Esophagus muscularis mucosa (tissue), 4 donors: Measurements from ENCODE around the gene CASTOR2. TPM values are rescaled to one million over a fixed set of nuclear protein-coding genes. Genes with fewer than 3 reads are reported as not detected.
"Not testable (repeated sequence)": the region's sequence is repeated elsewhere in the genome, so short reads cannot be mapped to it uniquely, and the experiment has no call there.

Experiments used
- DNase-seq: peaks from one replicate; pipeline ENCODE4 v3.0.0-alpha.2; 2017; ENCODE audit errors: extremely low spot score
- H3K27ac ChIP-seq, 4 donors: fragments of 200-600 bp; sonication (generic); replicated peaks in 1 of 4; 1 replicate in 3 of 4; 2 replicates in 1 of 4; pipeline ENCODE4 v1.5.1; 2016 to 2019; ENCODE audit warnings: mild to moderate bottlenecking in 1 of 4
- H3K27me3 ChIP-seq, 4 donors: fragments of 200-600 bp; sonication (generic); one replicate each; pipeline versions ENCODE4 v1.5.1 to v1.6.0; 2016 to 2019
- H3K36me3 ChIP-seq, 4 donors: fragments of 200-600 bp; sonication (generic); one replicate each; pipeline ENCODE4 v1.5.1; 2016 to 2019
- H3K4me1 ChIP-seq, 4 donors: fragments of 200-600 bp; sonication (generic); one replicate each; pipeline ENCODE4 v1.5.1; 2016 to 2019
- H3K4me3 ChIP-seq, 4 donors: fragments of 200-600 bp; sonication (generic); 1 replicate in 2 of 4; 2 replicates in 2 of 4; pipeline ENCODE4 v1.5.1; 2016 to 2019; ENCODE audit warnings: mild to moderate bottlenecking in 4 of 4, moderate library complexity in 1 of 4
- H3K9me3 ChIP-seq, 4 donors: fragments of 200-600 bp; sonication (generic); 1 replicate in 3 of 4; 2 replicates in 1 of 4; pipeline ENCODE4 v1.5.1; 2016 to 2019
- EP300 ChIP-seq: sonication (generic); formaldehyde crosslinking; IDR thresholded peaks from one replicate; pipeline ENCODE4 v1.6.1; 2017; ENCODE audit warnings: antibody characterized with exemption
- POLR2A ChIP-seq: fragments of 450-650 bp; IDR thresholded peaks from one replicate; pipeline ENCODE4 v1.6.1; 2017; ENCODE audit warnings: antibody characterized with exemption, moderate library complexity, mild to moderate bottlenecking, low read depth
- POLR2AphosphoS5 ChIP-seq, 2 donors: sonication (generic); formaldehyde crosslinking; IDR thresholded peaks; one replicate each; pipeline ENCODE4 v1.6.1; 2017; ENCODE audit warnings: antibody characterized with exemption in 2 of 2
- WGBS: methylation state at CpG from one replicate; pipeline ENCODE4 v1.1.5; 2018; 5-methylcytosine and 5-hydroxymethylcytosine counted together
- intact Hi-C: fragments of 100-400 bp; cut with DNase I; formaldehyde crosslinking; loops from one replicate; pipeline ENCODE4 v1.15.1; 2023
- total RNA-seq, 4 donors: library from RNA; depleted of rRNA; stranded (reverse); fragments of >200 nt; gene quantifications; one replicate each; pipeline versions ENCODE4 v1.1.0 to v1.2.1, GENCODE V29; 2016
- TF ChIP-seq, protein P1 (sequence below), 3 experiments: fragments of 200-600 bp in 2 of 3; fragments of 450-650 bp in 1 of 3; sonication (generic) in 2 of 3; IDR thresholded peaks; one replicate each; pipeline ENCODE4 v1.5.1; 2017 to 2019; ENCODE audit warnings: antibody characterized with exemption in 3 of 3, mild to moderate bottlenecking in 2 of 3, moderate library complexity in 1 of 3

The CASTOR2 gene
- total RNA-seq, 4 donors from 2014 or later: 10.8 to 41.5 (median 27.3) TPM

GRCh38 chr7:74966208-74966854 lies 1.8 kb downstream of the CASTOR2 start:
- intact Hi-C loops, H3K36me3 ChIP-seq, DNase-seq, H3K27ac ChIP-seq, H3K27me3 ChIP-seq, H3K4me1 ChIP-seq, H3K9me3 ChIP-seq, H3K4me3 ChIP-seq: not testable (repeated sequence)
- no CpG with 5 or more reads among the region's 16 CpGs for WGBS

DNA sequence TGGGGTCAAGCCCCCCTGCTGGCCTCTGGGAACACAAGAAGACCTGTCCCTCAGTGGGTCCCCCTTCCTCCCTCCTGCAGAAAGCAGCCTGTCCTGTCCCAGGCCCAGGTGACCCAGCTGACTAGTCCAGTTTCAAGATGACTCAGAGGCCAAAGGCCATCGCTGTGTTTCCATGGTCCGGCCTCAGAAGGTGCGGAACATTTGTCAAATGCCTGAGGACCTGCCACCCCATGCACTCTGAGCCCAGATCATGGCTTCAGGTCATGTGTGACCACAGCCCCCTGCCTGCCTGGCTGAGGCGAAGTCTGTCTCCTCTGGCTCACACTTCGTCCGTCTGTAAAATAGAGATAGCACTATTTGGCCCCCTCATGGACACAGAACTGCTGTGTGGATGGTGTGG lies 2.4 kb downstream of the CASTOR2 start:
- H3K4me1 ChIP-seq, H3K9me3 ChIP-seq, DNase-seq, intact Hi-C loops, H3K4me3 ChIP-seq, H3K27me3 ChIP-seq, H3K36me3 ChIP-seq, H3K27ac ChIP-seq: not testable (repeated sequence)
- WGBS: no CpG with 5 or more reads among the region's 6 CpGs

DNA sequence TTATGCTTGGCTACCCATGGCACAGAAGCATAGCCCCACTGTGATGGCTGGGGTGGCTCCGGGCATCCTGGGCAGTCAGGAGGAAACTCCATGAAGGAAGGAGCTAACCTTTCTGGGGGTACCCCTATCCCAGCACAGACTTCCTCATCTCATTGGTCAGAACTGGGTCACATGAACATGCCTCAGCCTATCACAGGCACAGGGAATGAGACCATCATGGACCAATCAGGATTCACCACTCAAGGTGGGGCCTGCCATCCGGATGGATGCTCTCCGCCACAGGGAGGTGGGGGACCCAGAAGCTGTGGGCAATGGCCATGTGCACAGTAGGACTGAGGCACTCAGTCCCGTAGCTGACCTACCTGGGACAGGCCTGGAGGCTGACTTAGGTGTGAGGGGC lies 6.9 kb downstream of the CASTOR2 start:
- H3K9me3 ChIP-seq, H3K4me3 ChIP-seq, DNase-seq, H3K27ac ChIP-seq, H3K27me3 ChIP-seq, intact Hi-C loops, H3K4me1 ChIP-seq, H3K36me3 ChIP-seq: not testable (repeated sequence)
- no CpG with 5 or more reads among the region's 4 CpGs for WGBS

DNA sequence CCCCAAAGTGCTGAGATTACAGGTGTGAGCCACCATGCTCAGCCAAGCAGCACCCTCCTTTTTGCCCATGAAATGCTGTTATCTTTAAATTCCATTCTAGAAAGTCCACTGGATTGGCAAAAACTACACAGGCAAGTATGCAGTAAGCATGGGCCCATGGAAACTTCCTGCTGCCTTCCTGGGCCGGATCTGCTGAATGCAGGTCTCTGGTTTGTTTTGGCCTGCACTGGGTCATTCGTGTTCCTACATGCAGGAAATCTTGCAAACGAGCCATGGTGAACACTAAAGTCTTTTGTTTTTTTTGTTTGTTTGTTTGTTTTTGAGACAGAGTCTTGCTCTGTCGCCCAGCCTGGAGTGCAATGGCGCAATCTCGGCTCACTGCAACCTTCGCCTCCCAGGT lies 7.9 kb downstream of the CASTOR2 start:
- H3K27me3 ChIP-seq, H3K4me3 ChIP-seq, H3K27ac ChIP-seq, H3K9me3 ChIP-seq, intact Hi-C loops, DNase-seq, H3K36me3 ChIP-seq, H3K4me1 ChIP-seq: not testable (repeated sequence)
- WGBS: 83% methylated on average over 4 of the region's 7 CpGs

- H3K27ac ChIP-seq, H3K9me3 ChIP-seq, intact Hi-C loops, H3K27me3 ChIP-seq, H3K4me3 ChIP-seq, H3K36me3 ChIP-seq, H3K4me1 ChIP-seq, DNase-seq: not testable (repeated sequence)
- no CpG with 5 or more reads among the region's 7 CpGs for WGBS
Measured at GRCh38 chr7:74975959-74976358, 11.5 kb downstream of the CASTOR2 start.

GRCh38 chr7:74977523-74977922 lies 13.0 kb downstream of the CASTOR2 start:
- H3K27ac ChIP-seq, DNase-seq, H3K9me3 ChIP-seq, intact Hi-C loops, H3K36me3 ChIP-seq, H3K4me1 ChIP-seq, H3K27me3 ChIP-seq, H3K4me3 ChIP-seq: not testable (repeated sequence)
- WGBS: 100% methylated on average over 1 of the region's 9 CpGs

DNA sequence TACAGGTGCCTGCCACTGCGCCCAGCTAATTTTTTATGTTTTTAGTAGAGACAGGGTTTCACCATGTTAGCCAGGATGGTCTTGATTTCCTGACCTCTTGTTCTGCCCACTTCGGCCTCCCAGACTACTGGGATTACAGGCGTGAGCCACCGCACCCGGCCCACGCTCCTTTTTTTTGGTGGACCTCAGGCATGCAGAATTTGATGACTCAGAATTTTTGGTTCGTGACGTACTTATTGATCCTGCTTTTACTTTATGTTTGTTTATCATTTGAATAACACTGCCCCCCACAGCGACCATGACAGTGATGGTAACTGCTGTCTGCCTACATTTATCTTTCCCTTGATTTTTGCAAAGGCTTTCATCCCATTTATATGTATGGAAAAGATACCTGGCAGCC lies 23.9 kb downstream of the CASTOR2 start:
- H3K4me3 ChIP-seq, H3K27me3 ChIP-seq, H3K4me1 ChIP-seq, intact Hi-C loops, DNase-seq, H3K27ac ChIP-seq, H3K9me3 ChIP-seq, H3K36me3 ChIP-seq: not testable (repeated sequence)
- 94% methylated on average over 9 of the region's 9 CpGs for WGBS

- no peaks in the 10 kb centered on the region for H3K9me3 ChIP-seq
- peaks cover 22 to 38% (median 23%) of the 10 kb centered on the region in 4 donors for H3K4me1 ChIP-seq
- no peak overlapping the region for H3K4me3 ChIP-seq
- no peaks in the 10 kb centered on the region for H3K27me3 ChIP-seq
- H3K36me3 ChIP-seq: no peaks in the 10 kb centered on the region
- H3K27ac ChIP-seq: peak overlapping the region in 1 of 4 donors; percentile 29
- DNase-seq: no peak
- intact Hi-C loops: no loop called here
- 93% methylated on average over 4 of the region's 4 CpGs for WGBS
- TF ChIP-seq, protein P1, sequence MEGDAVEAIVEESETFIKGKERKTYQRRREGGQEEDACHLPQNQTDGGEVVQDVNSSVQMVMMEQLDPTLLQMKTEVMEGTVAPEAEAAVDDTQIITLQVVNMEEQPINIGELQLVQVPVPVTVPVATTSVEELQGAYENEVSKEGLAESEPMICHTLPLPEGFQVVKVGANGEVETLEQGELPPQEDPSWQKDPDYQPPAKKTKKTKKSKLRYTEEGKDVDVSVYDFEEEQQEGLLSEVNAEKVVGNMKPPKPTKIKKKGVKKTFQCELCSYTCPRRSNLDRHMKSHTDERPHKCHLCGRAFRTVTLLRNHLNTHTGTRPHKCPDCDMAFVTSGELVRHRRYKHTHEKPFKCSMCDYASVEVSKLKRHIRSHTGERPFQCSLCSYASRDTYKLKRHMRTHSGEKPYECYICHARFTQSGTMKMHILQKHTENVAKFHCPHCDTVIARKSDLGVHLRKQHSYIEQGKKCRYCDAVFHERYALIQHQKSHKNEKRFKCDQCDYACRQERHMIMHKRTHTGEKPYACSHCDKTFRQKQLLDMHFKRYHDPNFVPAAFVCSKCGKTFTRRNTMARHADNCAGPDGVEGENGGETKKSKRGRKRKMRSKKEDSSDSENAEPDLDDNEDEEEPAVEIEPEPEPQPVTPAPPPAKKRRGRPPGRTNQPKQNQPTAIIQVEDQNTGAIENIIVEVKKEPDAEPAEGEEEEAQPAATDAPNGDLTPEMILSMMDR (IDR thresholded peaks at IDR 0.05): no peak
- TF ChIP-seq EP300 (no peak), POLR2AphosphoS5 (IDR thresholded peaks at IDR 0.05) (no peak), POLR2A (no peak)
Measured at GRCh38 chr7:74993121-74993520, 28.6 kb downstream of the CASTOR2 start.

GRCh38 chr7:74994869-74995543 lies 30.5 kb downstream of the CASTOR2 start:
- H3K27me3 ChIP-seq, H3K36me3 ChIP-seq, H3K4me3 ChIP-seq, intact Hi-C loops, DNase-seq, H3K9me3 ChIP-seq, H3K27ac ChIP-seq: not testable (repeated sequence)
- WGBS: 85% methylated on average over 16 of the region's 17 CpGs
- H3K4me1 ChIP-seq: peaks cover 22 to 38% (median 23%) of the 10 kb centered on the region in 4 donors

GRCh38 chr7:74996361-74996760 lies 31.9 kb downstream of the CASTOR2 start:
- H3K9me3 ChIP-seq, H3K36me3 ChIP-seq, H3K27me3 ChIP-seq, DNase-seq, intact Hi-C loops, H3K4me3 ChIP-seq, H3K27ac ChIP-seq: not testable (repeated sequence)
- WGBS: 83% methylated on average over 4 of the region's 5 CpGs
- H3K4me1 ChIP-seq: peaks cover 22 to 38% (median 23%) of the 10 kb centered on the region in 4 donors

DNA sequence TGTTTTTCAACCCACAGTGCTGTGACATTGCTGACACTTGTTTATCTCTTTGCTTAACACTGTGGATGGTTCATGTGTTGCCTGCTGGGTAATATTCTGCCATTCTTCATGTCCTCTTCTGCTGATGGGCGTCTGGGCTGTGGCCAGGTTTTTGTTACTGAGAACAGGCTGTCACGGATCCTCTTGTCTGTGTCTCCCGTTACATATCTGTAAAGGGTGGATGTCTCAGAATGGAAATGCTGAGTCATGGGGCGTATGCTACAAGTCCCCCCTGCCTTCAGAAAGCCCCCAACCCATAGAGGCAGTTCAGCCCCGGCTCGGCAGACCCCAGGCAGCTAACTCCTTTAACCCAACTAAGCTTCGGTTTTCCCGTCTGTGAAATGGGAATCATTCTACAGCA lies 33.3 kb downstream of the CASTOR2 start:
- H3K27ac ChIP-seq, H3K27me3 ChIP-seq, intact Hi-C loops, H3K4me3 ChIP-seq, H3K36me3 ChIP-seq, H3K9me3 ChIP-seq, DNase-seq: not testable (repeated sequence)
- 78% methylated on average over 8 of the region's 8 CpGs for WGBS
- peaks cover 21 to 35% (median 23%) of the 10 kb centered on the region in 4 donors for H3K4me1 ChIP-seq
